ENCODE results near the gene PLEKHA3. TPM values are rescaled to one million over a fixed set of nuclear protein-coding genes. Genes with fewer than 3 reads are reported as not detected.

Gene PLEKHA3
- 1 to 10 TPM in 1 of 2 donors, under 1 TPM in 1; 0.79 to 1.4 TPM for polyA plus RNA-seq

DNA sequence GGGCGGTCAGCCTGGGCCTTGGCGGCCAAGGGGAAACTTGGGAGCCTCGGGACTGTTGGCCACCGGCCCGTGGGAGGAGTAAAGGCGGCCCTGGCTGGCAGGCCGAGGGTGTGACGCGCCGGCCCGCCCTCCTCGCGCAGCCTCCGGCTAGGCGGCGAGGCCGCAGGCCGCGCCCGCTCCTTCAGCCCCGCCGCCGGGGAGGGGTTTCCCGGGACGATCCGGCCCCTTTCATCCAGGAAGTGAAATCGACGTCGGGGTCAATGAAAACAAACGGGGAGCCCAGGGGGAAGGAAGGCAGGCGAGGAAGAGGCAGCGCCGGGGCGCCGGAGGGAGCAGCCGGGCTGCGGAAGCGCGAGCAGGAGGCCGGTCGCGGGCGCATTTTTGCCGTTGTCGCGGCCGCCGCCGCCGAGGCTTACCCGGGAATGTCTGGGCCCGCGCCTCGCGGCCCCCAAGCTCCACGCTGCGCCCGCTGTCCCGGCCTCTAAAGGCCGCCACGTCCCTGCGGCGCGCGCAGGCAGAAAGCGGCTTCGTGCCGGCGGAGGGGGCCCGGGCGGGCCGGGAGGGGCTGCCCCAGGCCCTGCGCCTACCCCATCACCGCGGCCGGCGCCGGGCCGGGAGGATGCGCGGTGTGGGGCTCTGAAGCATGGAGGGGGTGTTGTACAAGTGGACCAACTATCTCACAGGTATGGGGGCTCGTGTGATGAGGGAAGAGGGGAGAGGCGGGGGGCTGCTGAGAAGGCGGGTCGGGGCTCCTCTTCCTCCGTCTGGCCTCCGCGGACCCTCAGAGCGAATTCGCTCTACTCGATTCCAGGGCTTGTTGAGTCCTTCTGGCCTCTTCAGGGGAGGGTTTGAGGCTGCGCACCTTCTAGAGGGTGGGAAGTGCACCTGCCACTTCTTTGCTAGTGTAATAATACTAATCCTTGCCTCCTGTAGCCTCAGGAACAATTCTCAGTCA is at the start of gene PLEKHA3:
TSS of gene PLEKHA3 (plus strand) at position 231 of the 955 bp plus-strand sequence. CDS start at position 644, 413 bp downstream.
- Histone ChIP-seq H3K27ac (ENCODE audit: low read depth in 2 of 2, low read length in 1 of 2) (peak within 1 kb of the TSS; percentile 76 to 81), H3K36me3 (ENCODE audit: control insufficient read depth in 2 of 2, insufficient read depth in 2 of 2, low read length in 1 of 2) (no peaks in the 10 kb centered on the region), H3K4me3 (ENCODE audit: low read depth in 1 of 2, low read length in 2 of 2) (peak within 1 kb of the TSS; percentile 69 to 96), H3K4me1 (ENCODE audit: control insufficient read depth in 2 of 2, insufficient read depth in 2 of 2, low read length in 1 of 2) (peaks cover 0 to 2% of the 10 kb centered on the region in 2 donors), H3K27me3 (ENCODE audit: control insufficient read depth in 1 of 2, insufficient read depth in 2 of 2, low read length in 2 of 2) (no peaks in the 10 kb centered on the region), H3K9me3 (ENCODE audit: control insufficient read depth in 2 of 2, insufficient read depth in 1 of 2, low read depth in 1 of 2, low read length in 1 of 2) (no peaks in the 10 kb centered on the region)
- 0 to 1% methylated on average over 54 to 92 of the region's 92 CpGs for WGBS, 2 donors

DNA sequence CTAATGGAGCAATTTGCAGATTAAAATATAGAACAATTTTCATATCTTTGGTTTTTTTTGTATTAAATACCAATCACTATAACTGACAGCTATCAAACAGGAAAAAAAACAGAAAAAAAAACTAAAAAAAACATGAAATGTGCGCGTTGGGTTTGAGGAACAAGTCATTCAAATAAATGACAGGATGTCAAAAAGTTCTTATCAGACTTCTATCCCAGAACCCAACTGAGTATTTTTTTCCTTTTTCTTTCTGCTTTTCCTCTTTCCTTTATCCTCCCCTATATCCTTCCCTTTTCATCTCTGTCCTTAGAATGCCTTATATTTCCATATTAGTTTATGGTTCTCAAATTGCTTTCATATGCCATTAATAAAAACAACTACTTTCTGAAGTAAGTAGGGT is 43.6 kb upstream of the PLEKHA3 start:
- Histone ChIP-seq H3K27me3 (ENCODE audit: control insufficient read depth in 1 of 2, insufficient read depth in 2 of 2, low read length in 2 of 2) (no peaks in the 10 kb centered on the region), H3K27ac (ENCODE audit: low read depth in 2 of 2, low read length in 1 of 2) (no peak overlapping the region), H3K4me1 (ENCODE audit: control insufficient read depth in 2 of 2, insufficient read depth in 2 of 2, low read length in 1 of 2) (no peaks in the 10 kb centered on the region), H3K4me3 (ENCODE audit: low read depth in 1 of 2, low read length in 2 of 2) (no peak overlapping the region), H3K36me3 (ENCODE audit: control insufficient read depth in 2 of 2, insufficient read depth in 2 of 2, low read length in 1 of 2) (peaks cover 7 to 13% of the 10 kb centered on the region in 2 donors), H3K9me3 (ENCODE audit: control insufficient read depth in 2 of 2, insufficient read depth in 1 of 2, low read depth in 1 of 2, low read length in 1 of 2) (no peaks in the 10 kb centered on the region)
- 86 to 88% methylated on average over 2 of the region's 2 CpGs for WGBS, 2 donors

DNA sequence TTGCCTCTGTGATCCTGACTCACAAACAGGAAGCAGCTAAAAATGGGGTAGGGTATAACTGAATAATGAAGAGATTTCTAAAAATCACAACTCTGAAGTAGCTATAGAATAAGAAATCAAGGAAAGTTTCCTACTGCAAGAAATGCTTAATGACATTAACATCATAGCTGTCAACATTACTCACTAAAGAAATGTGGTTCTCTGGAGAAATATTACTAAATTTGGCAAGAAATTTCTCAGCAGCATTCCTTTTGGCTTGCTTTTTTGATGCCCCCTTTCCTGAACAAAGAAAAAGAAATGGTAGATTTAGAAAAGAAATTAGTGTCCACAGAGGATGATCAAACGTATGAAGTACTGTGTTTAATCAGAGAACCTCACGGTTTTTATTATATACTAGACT is 38.8 kb upstream of the PLEKHA3 start:
- WGBS, 2 donors: 90 to 91% methylated on average over 2 of the region's 2 CpGs
- Histone ChIP-seq H3K27ac (ENCODE audit: low read depth in 2 of 2, low read length in 1 of 2) (no peak overlapping the region), H3K36me3 (ENCODE audit: control insufficient read depth in 2 of 2, insufficient read depth in 2 of 2, low read length in 1 of 2) (peaks cover 8 to 10% of the 10 kb centered on the region in 2 donors), H3K27me3 (ENCODE audit: control insufficient read depth in 1 of 2, insufficient read depth in 2 of 2, low read length in 2 of 2) (no peaks in the 10 kb centered on the region), H3K4me1 (ENCODE audit: control insufficient read depth in 2 of 2, insufficient read depth in 2 of 2, low read length in 1 of 2) (no peaks in the 10 kb centered on the region), H3K4me3 (ENCODE audit: low read depth in 1 of 2, low read length in 2 of 2) (no peak overlapping the region), H3K9me3 (ENCODE audit: control insufficient read depth in 2 of 2, insufficient read depth in 1 of 2, low read depth in 1 of 2, low read length in 1 of 2) (no peaks in the 10 kb centered on the region)

DNA sequence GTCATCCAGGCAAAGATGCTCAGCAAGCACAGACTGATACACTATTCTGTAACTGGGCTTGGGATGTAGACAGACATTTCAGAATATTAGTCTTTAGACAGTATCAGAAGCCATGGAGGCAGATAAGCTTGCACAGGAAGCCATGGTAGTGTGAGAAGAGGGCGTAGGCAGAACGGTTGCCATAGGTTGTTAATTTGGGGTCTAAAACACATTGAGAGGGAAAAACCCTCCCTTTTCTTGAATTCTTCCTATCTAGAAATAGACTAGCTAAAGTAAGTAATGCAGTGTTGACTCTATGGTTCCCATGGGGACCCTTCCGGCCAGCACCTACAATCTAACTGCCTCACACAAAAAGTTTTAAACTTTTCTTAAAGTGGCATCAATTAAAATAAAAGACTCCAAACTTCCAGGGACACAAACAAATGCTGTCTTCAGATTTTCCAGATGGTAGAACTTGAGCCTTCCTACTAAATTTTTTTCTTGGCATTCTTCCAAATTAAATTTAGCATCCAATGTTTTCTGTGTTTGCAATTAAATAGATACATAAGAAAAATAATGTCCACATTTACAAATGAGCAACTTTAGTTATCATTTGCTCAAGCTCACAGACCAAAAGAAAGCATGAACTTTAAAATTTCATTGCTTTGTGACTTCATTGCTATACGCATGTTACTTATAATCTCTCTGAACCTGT is 31.1 kb upstream of the PLEKHA3 start:
- Histone ChIP-seq H3K27ac (ENCODE audit: low read depth in 2 of 2, low read length in 1 of 2) (no peak overlapping the region), H3K27me3 (ENCODE audit: control insufficient read depth in 1 of 2, insufficient read depth in 2 of 2, low read length in 2 of 2) (no peaks in the 10 kb centered on the region), H3K9me3 (ENCODE audit: control insufficient read depth in 2 of 2, insufficient read depth in 1 of 2, low read depth in 1 of 2, low read length in 1 of 2) (no peaks in the 10 kb centered on the region), H3K4me1 (ENCODE audit: control insufficient read depth in 2 of 2, insufficient read depth in 2 of 2, low read length in 1 of 2) (peaks cover 0 to 2% of the 10 kb centered on the region in 2 donors), H3K4me3 (ENCODE audit: low read depth in 1 of 2, low read length in 2 of 2) (no peak overlapping the region), H3K36me3 (ENCODE audit: control insufficient read depth in 2 of 2, insufficient read depth in 2 of 2, low read length in 1 of 2) (peaks cover 0 to 7% of the 10 kb centered on the region in 2 donors)
- 69 to 77% methylated on average over 4 of the region's 4 CpGs for WGBS, 2 donors

DNA sequence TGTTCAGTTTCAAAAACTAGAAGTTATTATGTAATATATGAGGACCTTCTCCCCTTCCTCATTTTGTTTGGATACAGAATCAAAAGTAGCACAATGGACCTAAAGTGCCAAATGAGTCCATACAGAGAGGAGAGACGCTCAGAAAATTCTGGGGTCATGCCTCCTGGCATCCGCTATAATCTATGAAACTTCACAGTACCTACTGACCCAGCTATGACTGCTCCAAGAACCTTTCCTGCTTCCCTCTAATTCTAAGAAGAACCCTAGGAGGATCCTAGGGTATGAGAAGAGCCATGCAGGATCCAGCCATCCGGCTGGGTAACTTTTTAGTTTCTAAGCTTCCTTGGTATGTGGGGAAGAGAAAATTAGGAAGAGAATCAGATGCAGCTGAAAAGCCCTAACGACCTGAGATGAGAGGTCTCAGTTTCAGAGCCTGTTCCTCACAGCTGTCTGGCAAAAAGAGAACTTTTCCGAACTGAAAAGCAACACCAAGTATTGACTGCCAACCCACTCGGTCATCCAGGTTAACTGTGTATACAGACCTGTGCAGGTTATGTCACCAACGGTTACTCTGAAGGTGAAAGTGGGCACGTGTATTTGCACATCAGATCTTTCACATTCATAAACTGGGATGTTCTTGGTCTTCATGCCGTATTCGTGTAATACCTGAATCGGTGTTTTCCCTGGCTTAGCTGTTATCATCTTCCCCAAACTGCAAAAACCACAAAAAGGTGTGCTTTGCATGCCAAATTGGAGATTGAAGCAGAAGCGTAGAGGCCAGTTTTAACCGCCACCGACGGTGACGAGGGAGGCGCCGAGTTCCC is 30.3 kb upstream of the PLEKHA3 start:
- H3K36me3 ChIP-seq (ENCODE audit: control insufficient read depth in 2 of 2, insufficient read depth in 2 of 2, low read length in 1 of 2): peaks cover 0 to 7% of the 10 kb centered on the region in 2 donors
- WGBS, 2 donors: 4 to 5% methylated on average over 18 of the region's 18 CpGs
- peak overlapping the region; percentile 83 to 99 for H3K4me3 ChIP-seq (ENCODE audit: low read depth in 1 of 2, low read length in 2 of 2)
- no peaks in the 10 kb centered on the region for H3K27me3 ChIP-seq (ENCODE audit: control insufficient read depth in 1 of 2, insufficient read depth in 2 of 2, low read length in 2 of 2)
- peak overlapping the region; percentile 99 to 100 for H3K27ac ChIP-seq (ENCODE audit: low read depth in 2 of 2, low read length in 1 of 2)
- H3K4me1 ChIP-seq (ENCODE audit: control insufficient read depth in 2 of 2, insufficient read depth in 2 of 2, low read length in 1 of 2): peaks cover 0 to 2% of the 10 kb centered on the region in 2 donors
- H3K9me3 ChIP-seq (ENCODE audit: control insufficient read depth in 2 of 2, insufficient read depth in 1 of 2, low read depth in 1 of 2, low read length in 1 of 2): no peaks in the 10 kb centered on the region

DNA sequence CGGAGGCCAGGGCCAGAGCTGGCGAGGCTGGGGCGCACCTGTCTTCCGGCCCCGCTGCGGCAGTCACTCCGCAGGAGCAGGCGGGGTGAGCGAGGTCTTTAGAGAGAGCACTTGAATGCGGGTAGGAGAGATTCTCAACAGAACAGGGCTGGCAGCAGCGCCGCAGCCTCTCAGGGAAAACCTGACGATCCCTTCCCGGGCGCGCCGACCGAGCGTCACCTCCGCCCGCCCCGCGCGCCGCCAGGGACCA is 29.8 kb upstream of the PLEKHA3 start:
- 0% methylated on average over 22 to 25 of the region's 25 CpGs for WGBS, 2 donors
- Histone ChIP-seq H3K4me1 (ENCODE audit: control insufficient read depth in 2 of 2, insufficient read depth in 2 of 2, low read length in 1 of 2) (peaks cover 0 to 2% of the 10 kb centered on the region in 2 donors), H3K9me3 (ENCODE audit: control insufficient read depth in 2 of 2, insufficient read depth in 1 of 2, low read depth in 1 of 2, low read length in 1 of 2) (no peaks in the 10 kb centered on the region), H3K36me3 (ENCODE audit: control insufficient read depth in 2 of 2, insufficient read depth in 2 of 2, low read length in 1 of 2) (peaks cover 0 to 4% of the 10 kb centered on the region in 2 donors), H3K27ac (ENCODE audit: low read depth in 2 of 2, low read length in 1 of 2) (peak overlapping the region; percentile 99 to 100), H3K4me3 (ENCODE audit: low read depth in 1 of 2, low read length in 2 of 2) (peak overlapping the region; percentile 83 to 99), H3K27me3 (ENCODE audit: control insufficient read depth in 1 of 2, insufficient read depth in 2 of 2, low read length in 2 of 2) (no peaks in the 10 kb centered on the region)

DNA sequence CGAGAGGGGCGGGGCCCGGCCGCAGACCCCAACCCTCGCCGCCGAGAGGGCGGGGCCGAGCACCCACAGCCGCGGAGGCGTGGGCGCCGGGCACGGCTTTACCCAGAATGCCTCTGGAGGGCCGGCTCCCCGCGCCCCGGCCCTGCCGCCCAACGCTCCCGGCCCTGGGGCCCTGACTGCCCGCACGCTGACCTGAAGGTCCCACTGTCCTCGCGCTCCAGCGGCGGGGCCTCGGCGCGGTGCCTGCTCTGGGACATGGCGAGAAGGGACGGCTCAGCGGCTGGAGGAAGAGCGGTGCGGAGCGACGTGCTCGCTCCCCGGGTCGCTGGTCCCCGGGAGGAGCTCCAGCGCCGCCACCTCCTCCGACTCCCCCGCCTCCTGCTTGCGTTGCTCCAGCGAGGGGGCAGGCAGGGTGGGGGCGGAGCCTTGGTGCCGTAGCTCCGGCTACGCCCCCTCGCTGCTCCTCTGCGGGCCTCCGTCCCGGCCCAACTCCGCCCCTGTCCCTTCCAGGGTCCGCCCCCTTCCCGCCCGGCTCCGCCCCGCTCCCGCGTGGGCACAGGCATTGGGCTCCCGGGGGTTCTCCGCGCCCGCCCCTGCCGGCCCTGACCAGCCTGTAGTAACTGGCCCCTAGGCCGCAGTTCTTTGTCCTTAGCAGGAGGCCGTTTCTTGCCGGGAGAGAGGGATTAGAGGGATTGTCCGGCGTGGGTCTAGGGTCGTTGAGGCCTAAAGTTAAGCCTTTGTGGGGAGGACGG is 29.3 kb upstream of the PLEKHA3 start, which contains the start of the genes PJVK and PRKRA:
TSS of gene PJVK (plus strand) at position 605 of the 752 bp plus-strand sequence. CDS start 2,032 bp downstream, outside the sequence.
TSS of gene PRKRA (minus strand) at position 402 of the 752 bp plus-strand sequence. CDS start at position 257, 145 bp downstream.
- H3K4me1 ChIP-seq (ENCODE audit: control insufficient read depth in 2 of 2, insufficient read depth in 2 of 2, low read length in 1 of 2): peaks cover 0 to 2% of the 10 kb centered on the region in 2 donors
- peaks cover 0 to 2% of the 10 kb centered on the region in 2 donors for H3K36me3 ChIP-seq (ENCODE audit: control insufficient read depth in 2 of 2, insufficient read depth in 2 of 2, low read length in 1 of 2)
- peak within 1 kb of the TSS; percentile 99 to 100 for H3K27ac ChIP-seq (ENCODE audit: low read depth in 2 of 2, low read length in 1 of 2)
- H3K9me3 ChIP-seq (ENCODE audit: control insufficient read depth in 2 of 2, insufficient read depth in 1 of 2, low read depth in 1 of 2, low read length in 1 of 2): no peaks in the 10 kb centered on the region
- no peaks in the 10 kb centered on the region for H3K27me3 ChIP-seq (ENCODE audit: control insufficient read depth in 1 of 2, insufficient read depth in 2 of 2, low read length in 2 of 2)
- WGBS, 2 donors: 0 to 1% methylated on average over 58 to 76 of the region's 76 CpGs
- H3K4me3 ChIP-seq (ENCODE audit: low read depth in 1 of 2, low read length in 2 of 2): peak within 1 kb of the TSS; percentile 83 to 99

DNA sequence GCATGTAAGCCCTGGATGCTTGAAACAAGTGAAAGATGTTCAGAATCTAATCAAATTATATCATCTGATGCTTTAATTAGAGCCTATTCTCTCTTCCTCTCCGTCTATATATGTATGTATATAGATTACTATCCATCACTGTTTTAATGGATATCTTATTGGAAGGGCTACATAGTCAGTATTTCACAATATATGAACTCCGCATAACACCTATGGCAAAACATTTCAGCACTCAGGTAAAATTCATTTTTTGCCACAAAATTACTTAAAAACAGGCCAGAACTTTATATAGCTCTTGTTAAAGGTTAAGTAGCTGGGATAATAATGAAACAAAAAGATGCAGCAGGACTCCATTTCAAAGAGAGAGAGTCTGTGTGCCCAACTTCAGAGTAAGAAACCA is 27.9 kb upstream of the PLEKHA3 start:
- Histone ChIP-seq H3K4me3 (ENCODE audit: low read depth in 1 of 2, low read length in 2 of 2) (no peak overlapping the region), H3K36me3 (ENCODE audit: control insufficient read depth in 2 of 2, insufficient read depth in 2 of 2, low read length in 1 of 2) (no peaks in the 10 kb centered on the region), H3K4me1 (ENCODE audit: control insufficient read depth in 2 of 2, insufficient read depth in 2 of 2, low read length in 1 of 2) (peaks cover 0 to 2% of the 10 kb centered on the region in 2 donors), H3K9me3 (ENCODE audit: control insufficient read depth in 2 of 2, insufficient read depth in 1 of 2, low read depth in 1 of 2, low read length in 1 of 2) (no peaks in the 10 kb centered on the region), H3K27me3 (ENCODE audit: control insufficient read depth in 1 of 2, insufficient read depth in 2 of 2, low read length in 2 of 2) (no peaks in the 10 kb centered on the region), H3K27ac (ENCODE audit: low read depth in 2 of 2, low read length in 1 of 2) (peak overlapping the region in 1 of 2 donors; percentile 97)
- 93 to 94% methylated on average over 2 of the region's 2 CpGs for WGBS, 2 donors

All from esophagus (tissue), 2 donors.